Endothelial cell of umbilical vein (primary cell): ENCODE results near the gene GNAO1. TPM values are rescaled to one million over a fixed set of nuclear protein-coding genes. Genes with fewer than 3 reads are reported as not detected.

Source experiments
- BruUV-seq: library from RNA; stranded (reverse); fragments of 400-500 nt; replicated peaks from 2 replicates; lab custom pipeline; 2021; lab: Mats Ljungman, UMichigan
- CTCF ChIA-PET: fragments of 300-600, 350-600 bp; sonication (Branson Sonifier 250); formaldehyde crosslinking; loops from one replicate; lab custom pipeline; 2021; ENCODE audit warnings: antibody characterized with exemption, inconsistent platforms; lab: Charles Lee
- POLR2A ChIA-PET: fragments of 300-600, 350-600 bp; sonication (Branson Sonifier 250); formaldehyde crosslinking; loops from one replicate; lab custom pipeline; 2021; ENCODE audit warnings: antibody characterized with exemption, inconsistent platforms; lab: Charles Lee
- DNase-seq: peaks from one replicate; pipeline ENCODE4 v3.0.0-alpha.2; 2011; ENCODE audit warnings: low read depth, low spot score
- FAIRE-seq: peaks from 2 replicates; lab custom pipeline; 2011; peaks lifted over from hg19 to GRCh38; lab: Jason Lieb, UNC
- H2AFZ ChIP-seq: 2 replicates; pipeline ENCODE4 v1.6.0; 2012; ENCODE audit warnings: low read depth, low read length, control low read depth, inconsistent platforms
- H3K27ac ChIP-seq: 2 replicates; pipeline ENCODE4 v1.5.1; 2011; ENCODE audit warnings: low read depth, mild to moderate bottlenecking, control low read depth, low read length, moderate library complexity; ENCODE audit not compliant: insufficient read depth
- H3K27me3 ChIP-seq, 2 experiments: 2 replicates each; pipeline versions ENCODE4 v1.6.0 to v1.6.1; 2011; ENCODE audit warnings: low read length in 2 of 2, mixed read lengths in 1 of 2; ENCODE audit not compliant: control insufficient read depth in 2 of 2, insufficient read depth in 2 of 2
- H3K36me3 ChIP-seq, 2 experiments: 2 replicates in 1 of 2; 3 replicates in 1 of 2; pipeline ENCODE4 v1.5.1; 2011; ENCODE audit warnings: low read length in 2 of 2, mild to moderate bottlenecking in 1 of 2, moderate library complexity in 1 of 2; ENCODE audit not compliant: control insufficient read depth in 2 of 2, insufficient read depth in 2 of 2; ENCODE audit errors: extremely low read depth in 1 of 2
- H3K4me1 ChIP-seq: 3 replicates; pipeline ENCODE4 v1.5.1; 2011; ENCODE audit warnings: mild to moderate bottlenecking, low read length; ENCODE audit not compliant: control insufficient read depth, insufficient read depth; ENCODE audit errors: extremely low read depth
- H3K4me2 ChIP-seq: 2 replicates; pipeline ENCODE4 v1.6.1; 2011; ENCODE audit warnings: low read length, control low read depth, mixed read lengths; ENCODE audit not compliant: insufficient read depth
- H3K4me3 ChIP-seq, 3 experiments: fragments of 200-600 bp in 1 of 3; sonication (generic), shearing (Covaris generic) in 1 of 3; replicated peaks in 1 of 3; 2 replicates each; pipeline ENCODE4 v1.5.1; 2011 to 2016; ENCODE audit warnings: control low read depth in 3 of 3, low read length in 3 of 3, mild to moderate bottlenecking in 2 of 3, inconsistent platforms in 1 of 3, low read depth in 1 of 3, moderate library complexity in 1 of 3; ENCODE audit not compliant: insufficient read depth in 1 of 3
- H3K79me2 ChIP-seq: 2 replicates; pipeline ENCODE4 v1.6.0; 2012; ENCODE audit warnings: low read length, inconsistent platforms; ENCODE audit not compliant: control insufficient read depth, insufficient read depth
- H3K9ac ChIP-seq: replicated peaks from 2 replicates; pipeline ENCODE3; 2011; ENCODE audit warnings: low read length, control low read depth; ENCODE audit not compliant: insufficient read depth; ENCODE audit errors: extremely low read depth
- H3K9me1 ChIP-seq: replicated peaks from 3 replicates; pipeline ENCODE4 v1.6.0; 2011; ENCODE audit warnings: mild to moderate bottlenecking, low read length; ENCODE audit not compliant: control insufficient read depth, insufficient read depth; ENCODE audit errors: extremely low read depth
- H3K9me3 ChIP-seq: replicated peaks from 2 replicates; pipeline ENCODE4 v1.5.1; 2012; ENCODE audit warnings: low read length, inconsistent platforms; ENCODE audit not compliant: control insufficient read depth, insufficient read depth
- H4K20me1 ChIP-seq: replicated peaks from 2 replicates; pipeline ENCODE3; 2011; ENCODE audit warnings: mild to moderate bottlenecking, low read length; ENCODE audit not compliant: control insufficient read depth, insufficient read depth; ENCODE audit errors: extremely low read depth
- EZH2 ChIP-seq: IDR thresholded peaks from 2 replicates; pipeline ENCODE4 v1.6.1; 2012; ENCODE audit warnings: borderline replicate concordance, low read depth, mild to moderate bottlenecking, moderate library complexity, low read length, inconsistent platforms; ENCODE audit not compliant: severe bottlenecking
- FOS ChIP-seq: IDR thresholded peaks from 2 replicates; pipeline ENCODE4 v1.6.1; 2011; ENCODE audit warnings: mild to moderate bottlenecking, low read length, moderate library complexity, borderline replicate concordance; ENCODE audit not compliant: insufficient read depth
- GATA2 ChIP-seq: IDR thresholded peaks from 2 replicates; pipeline ENCODE4 v1.7.0; 2011; ENCODE audit warnings: low read depth, mild to moderate bottlenecking, moderate library complexity, mixed read lengths, low read length; ENCODE audit not compliant: insufficient read length, insufficient read depth
- JUN ChIP-seq: IDR thresholded peaks from 2 replicates; pipeline ENCODE4 v1.6.1; 2011; ENCODE audit warnings: borderline replicate concordance, low read depth; ENCODE audit not compliant: insufficient read length, insufficient read depth
- MAX ChIP-seq: IDR thresholded peaks from 2 replicates; pipeline ENCODE4 v1.6.1; 2011; ENCODE audit not compliant: insufficient read depth, insufficient read length
- MYC ChIP-seq: IDR thresholded peaks from one replicate; pipeline ENCODE4 v1.6.1; 2011; ENCODE audit warnings: mild to moderate bottlenecking, low read depth, low read length
- POLR2A ChIP-seq: IDR thresholded peaks from 2 replicates; pipeline ENCODE4 v1.6.1; 2012; ENCODE audit warnings: low read depth, mild to moderate bottlenecking, control low read depth, low read length
- POLR2AphosphoS5 ChIP-seq: IDR thresholded peaks from 2 replicates; pipeline ENCODE4 v1.6.1; 2012; ENCODE audit warnings: low read depth, mild to moderate bottlenecking, control low read depth, low read length, moderate library complexity; ENCODE audit not compliant: insufficient read depth
- dilution Hi-C: fragments of 300-500 bp; cut with MboI; formaldehyde crosslinking; loops from one replicate; pipeline ENCODE4 v1.15.0; 2019; ENCODE audit warnings: low sequenced_read_pairs; ENCODE audit not compliant: extremely low pct_ligation_motif_present
- intact Hi-C: fragments of 100-400 bp; cut with micrococcal nuclease; formaldehyde crosslinking; loops from one replicate; pipeline ENCODE4 v1.10.0; 2022
- polyA plus RNA-seq, 4 experiments: library from polyadenylated mRNA; depleted of rRNA in 3 of 4; stranded (reverse) in 3 of 4; unstranded in 1 of 4; fragments of >200 nt; gene quantifications; 2 replicates each; pipeline versions ENCODE4 v1.2.1 to v1.2.3, GENCODE V29; 2011 to 2012; ENCODE audit warnings: missing spikeins in 1 of 4
- total RNA-seq: library from RNA; stranded (reverse); gene quantifications from 2 replicates; pipeline ENCODE4 v1.2.3, GENCODE V29; 2021
- TF ChIP-seq, protein P1 (sequence below), 2 donors: IDR thresholded peaks; 1 replicate in 1 of 2; 2 replicates in 1 of 2; pipeline ENCODE4 v1.5.1; 2011; ENCODE audit warnings: low read length in 2 of 2, mild to moderate bottlenecking in 2 of 2, moderate library complexity in 2 of 2, control low read depth in 1 of 2, inconsistent platforms in 1 of 2, low read depth in 1 of 2; ENCODE audit not compliant: insufficient read depth in 1 of 2; ENCODE audit errors: extremely low read depth in 1 of 2

GNAO1 gene
- total and polyA plus RNA-seq, 2 donors (not counting 3 experiments of a cell fraction or from before 2014, with no cell fraction given): not detected

- Histone ChIP-seq H3K79me2 (no peaks in the 10 kb centered on the region), H3K4me3 (no peak overlapping the region), H3K27me3 (no peaks in the 10 kb centered on the region), H3K9me1 (no peaks in the 10 kb centered on the region), H3K9me3 (no peaks in the 10 kb centered on the region), H2AFZ (no peak overlapping the region), H3K4me1 (no peaks in the 10 kb centered on the region), H3K9ac (no peak overlapping the region), H4K20me1 (no peaks in the 10 kb centered on the region), H3K4me2 (no peak overlapping the region), H3K36me3 (no peaks in the 10 kb centered on the region), H3K27ac (no peak overlapping the region)
- no peak for FAIRE-seq
- ChIA-PET CTCF (no interaction called here), POLR2A (no interaction called here)
- intact Hi-C loops: no loop called here
- TF ChIP-seq POLR2AphosphoS5: no peak
- no peak for TF ChIP-seq FOS
- no TSS peak for BruUV-seq
- dilution Hi-C loops: no loop called here
- DNase-seq: no peak
Measured at GRCh38 chr16:56202036-56202435, 10.7 kb downstream of the GNAO1 start.

GRCh38 chr16:56203052-56203451 lies 11.8 kb downstream of the GNAO1 start:
- no peak for TF ChIP-seq GATA2
- TF ChIP-seq MAX: no peak
- TF ChIP-seq MYC: no peak
- no peak for TF ChIP-seq JUN
- TF ChIP-seq, protein P1, sequence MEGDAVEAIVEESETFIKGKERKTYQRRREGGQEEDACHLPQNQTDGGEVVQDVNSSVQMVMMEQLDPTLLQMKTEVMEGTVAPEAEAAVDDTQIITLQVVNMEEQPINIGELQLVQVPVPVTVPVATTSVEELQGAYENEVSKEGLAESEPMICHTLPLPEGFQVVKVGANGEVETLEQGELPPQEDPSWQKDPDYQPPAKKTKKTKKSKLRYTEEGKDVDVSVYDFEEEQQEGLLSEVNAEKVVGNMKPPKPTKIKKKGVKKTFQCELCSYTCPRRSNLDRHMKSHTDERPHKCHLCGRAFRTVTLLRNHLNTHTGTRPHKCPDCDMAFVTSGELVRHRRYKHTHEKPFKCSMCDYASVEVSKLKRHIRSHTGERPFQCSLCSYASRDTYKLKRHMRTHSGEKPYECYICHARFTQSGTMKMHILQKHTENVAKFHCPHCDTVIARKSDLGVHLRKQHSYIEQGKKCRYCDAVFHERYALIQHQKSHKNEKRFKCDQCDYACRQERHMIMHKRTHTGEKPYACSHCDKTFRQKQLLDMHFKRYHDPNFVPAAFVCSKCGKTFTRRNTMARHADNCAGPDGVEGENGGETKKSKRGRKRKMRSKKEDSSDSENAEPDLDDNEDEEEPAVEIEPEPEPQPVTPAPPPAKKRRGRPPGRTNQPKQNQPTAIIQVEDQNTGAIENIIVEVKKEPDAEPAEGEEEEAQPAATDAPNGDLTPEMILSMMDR (IDR thresholded peaks at IDR 0.05; ENCODE audit: extremely low read depth in 1 of 2, insufficient read depth in 1 of 2, low read depth in 1 of 2, low read length in 2 of 2): no peak
- no peak for TF ChIP-seq FOS
- TF ChIP-seq POLR2A: no peak
- TF ChIP-seq POLR2AphosphoS5: no peak
- TF ChIP-seq EZH2: no peak
- POLR2A ChIA-PET: no interaction called here
- Histone ChIP-seq H3K9ac (no peak overlapping the region), H3K4me1 (no peaks in the 10 kb centered on the region), H3K9me3 (no peaks in the 10 kb centered on the region), H3K36me3 (no peaks in the 10 kb centered on the region), H3K79me2 (no peaks in the 10 kb centered on the region), H2AFZ (no peak overlapping the region), H3K4me3 (no peak overlapping the region), H3K9me1 (no peaks in the 10 kb centered on the region), H3K27ac (no peak overlapping the region), H3K4me2 (no peak overlapping the region), H4K20me1 (no peaks in the 10 kb centered on the region), H3K27me3 (no peaks in the 10 kb centered on the region)
- intact Hi-C loops (no loop called here), dilution Hi-C loops (no loop called here)
- BruUV-seq: no TSS peak
- no peak for DNase-seq
- FAIRE-seq: no peak
- CTCF ChIA-PET: interaction anchor here (0.7 to 1.2 kb wide), 3 partner anchors 115 to 738 kb away, joined by 3 read pairs; no protein-coding TSS in a partner anchor
